ENCODE data around the gene TNS4. TPM values are rescaled to one million over a fixed set of nuclear protein-coding genes. Genes with fewer than 3 reads are reported as not detected.
A peak's percentile ranks its signal among the peaks of the same experiment; 100 is the strongest.

The TNS4 gene
- total and polyA plus RNA-seq, 9 of the 15 experiments (the other 6 are each of a cell fraction or from before 2014, with no cell fraction given), result 0.04 to 0.73 (median 0.24) TPM; not detected in 1

GRCh38 chr17:40458851-40459482, 42.5 kb downstream of the TNS4 start:
- Histone ChIP-seq H3K4me2 (ENCODE audit: insufficient read depth, low read length) (no peak overlapping the region), H3K27me3 (ENCODE audit: control insufficient read depth in 2 of 2, insufficient read depth in 2 of 2, low read length in 2 of 2) (no peaks in the 10 kb centered on the region; a peak in 1 of 5 replicates), H3K36me3 (ENCODE audit: control insufficient read depth, insufficient read depth, low read length) (peaks cover 17% of the 10 kb centered on the region; the same call in 2 of the 3 replicates), H4K20me1 (replicated peaks; ENCODE audit: control insufficient read depth, insufficient read depth, low read length) (no peaks in the 10 kb centered on the region), H3K9me3 (replicated peaks; ENCODE audit: control insufficient read depth, insufficient read depth, low read depth, low read length) (no peaks in the 10 kb centered on the region), H3K4me3 (no peak overlapping the region), H3K27ac (ENCODE audit: extremely low read depth, low read depth, low read length) (no peak overlapping the region), H3K4me1 (replicated peaks in 1 of 2; ENCODE audit: control insufficient read depth in 2 of 2, insufficient read depth in 2 of 2, low read length in 2 of 2) (peaks cover 0 to 24% of the 10 kb centered on the region in 2 experiments; a peak in 3 of 5 replicates), H3K9ac (ENCODE audit: insufficient read depth in 1 of 2, low read depth in 2 of 2, low read length in 2 of 2) (0 out of 4 replicates have a peak overlapping the region, but pooled peaks of 1 of the 2 experiments have one; percentile 32), H3K79me2 (ENCODE audit: control insufficient read depth, insufficient read depth, low read length) (no peaks in the 10 kb centered on the region), H2AFZ (ENCODE audit: low read depth, low read length) (no peak overlapping the region), H3K9me1 (ENCODE audit: control insufficient read depth, insufficient read depth, low read length) (no peaks in the 10 kb centered on the region)
- WGBS (ENCODE audit: insufficient coverage, low coverage, missing lambda C conversion rate), result 59% methylated on average over 12 of the region's 12 CpGs
- ChIA-PET CTCF (ENCODE audit: low intra/inter-chr PET ratio) (no interaction called here), POLR2A (interaction anchor here (0.6 to 1.7 kb wide), 4 partner anchors 9 to 17 kb away, joined by 3 to 4 read pairs (median 4); no protein-coding TSS in a partner anchor)
- in situ Hi-C loops (cut with MboI), result no loop called here
- intact Hi-C loops (cut with micrococcal nuclease), result no loop called here
- BruUV-seq (replicated peaks), result no TSS peak
- ATAC-seq (no peak), DNase-seq (ENCODE audit: extremely low read depth in 1 of 4, low spot score in 3 of 4) (no peak), FAIRE-seq (peak; percentile 71)
- TF ChIP-seq ZNF174 (CRISPR knock-in tag; IDR thresholded peaks at IDR 0.05) (no peak), ZNF165 (CRISPR knock-in tag; IDR thresholded peaks at IDR 0.05; ENCODE audit: borderline replicate concordance) (no peak), ARID2 (IDR thresholded peaks at IDR 0.05) (peak; percentile 58; the same call in 1 of the 2 replicates), ARID4B (CRISPR knock-in tag; IDR thresholded peaks at IDR 0.05) (no peak), ZNF609 (CRISPR knock-in tag; IDR thresholded peaks at IDR 0.05; ENCODE audit: borderline replicate concordance) (no peak), NCOR1 (IDR thresholded peaks at IDR 0.05) (0 out of 2 replicates have a peak, but pooled peaks have one; percentile 13), PCBP2 (IDR thresholded peaks at IDR 0.05; ENCODE audit: low read depth, low read length, poor library complexity, severe bottlenecking) (no peak), THAP12 (CRISPR knock-in tag; IDR thresholded peaks at IDR 0.05) (no peak), ZNF23 (CRISPR knock-in tag; IDR thresholded peaks at IDR 0.05) (no peak)

Data from K562 (cell line).